ENCODE data around the gene ZDHHC12. TPM values are rescaled to one million over a fixed set of nuclear protein-coding genes. Genes with fewer than 3 reads are reported as not detected.

ZDHHC12 gene
- total and polyA plus RNA-seq, 2 of the 13 experiments (the other 11 are each of a cell fraction or from before 2014, with no cell fraction given), result 25.4 to 28.0 TPM

- no peak; the same call in 1 of the 2 replicates for TF ChIP-seq ZGPAT (CRISPR knock-in tag; IDR thresholded peaks at IDR 0.05)
- peak; percentile 76; the same call in 1 of the 2 replicates for TF ChIP-seq SAP130 (CRISPR knock-in tag; IDR thresholded peaks at IDR 0.05; ENCODE audit: low read depth)
- no peak for TF ChIP-seq ZMYM4 (CRISPR knock-in tag; IDR thresholded peaks at IDR 0.05)
- TF ChIP-seq ZSCAN31 (CRISPR knock-in tag; IDR thresholded peaks at IDR 0.05; ENCODE audit: low read depth), result peak; percentile 20
- TF ChIP-seq, protein P1, sequence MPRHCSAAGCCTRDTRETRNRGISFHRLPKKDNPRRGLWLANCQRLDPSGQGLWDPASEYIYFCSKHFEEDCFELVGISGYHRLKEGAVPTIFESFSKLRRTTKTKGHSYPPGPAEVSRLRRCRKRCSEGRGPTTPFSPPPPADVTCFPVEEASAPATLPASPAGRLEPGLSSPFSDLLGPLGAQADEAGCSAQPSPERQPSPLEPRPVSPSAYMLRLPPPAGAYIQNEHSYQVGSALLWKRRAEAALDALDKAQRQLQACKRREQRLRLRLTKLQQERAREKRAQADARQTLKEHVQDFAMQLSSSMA (CRISPR knock-in tag; IDR thresholded peaks at IDR 0.05), result no peak; the same call in 1 of the 2 replicates
- peak; percentile 54; the same call in 1 of the 2 replicates for TF ChIP-seq ZNF230 (CRISPR knock-in tag; IDR thresholded peaks at IDR 0.05)
- 0 out of 2 replicates have a peak, but pooled peaks have one; percentile 32 for TF ChIP-seq POGK (CRISPR knock-in tag; conservative IDR thresholded peaks at IDR 0.05)
- TF ChIP-seq MYC (CRISPR knock-in tag; IDR thresholded peaks at IDR 0.05; ENCODE audit: borderline replicate concordance), result peak; percentile 32; the same call in 1 of the 2 replicates
- TF ChIP-seq ZNF383 (CRISPR knock-in tag; IDR thresholded peaks at IDR 0.05; ENCODE audit: borderline replicate concordance), result 0 out of 2 replicates have a peak, but pooled peaks have one; percentile 43
- TF ChIP-seq ESRRA (CRISPR knock-in tag; IDR thresholded peaks at IDR 0.05; ENCODE audit: low read depth), result 0 out of 2 replicates have a peak, but pooled peaks have one; percentile 34
- no peak for TF ChIP-seq SOX5 (CRISPR knock-in tag; IDR thresholded peaks at IDR 0.05; ENCODE audit: borderline replicate concordance)
- no peak for TF ChIP-seq KAT7 (CRISPR knock-in tag; IDR thresholded peaks at IDR 0.05; ENCODE audit: borderline replicate concordance)
- no peak for TF ChIP-seq FOXA1 (IDR thresholded peaks at IDR 0.05)
- TF ChIP-seq FOXA1 (CRISPR knock-in tag; IDR thresholded peaks at IDR 0.05), result no peak
- peak; percentile 13; the same call in 1 of the 2 replicates for TF ChIP-seq PATZ1 (CRISPR knock-in tag; IDR thresholded peaks at IDR 0.05)
- no peak for TF ChIP-seq TCF12 (IDR thresholded peaks at IDR 0.05)
- no peak for TF ChIP-seq TCF12 (CRISPR knock-in tag; IDR thresholded peaks at IDR 0.05)
- TF ChIP-seq HNRNPL (IDR thresholded peaks at IDR 0.05; ENCODE audit: low read depth, low read length), result 0 out of 2 replicates have a peak, but pooled peaks have one; percentile 56
- 0 out of 2 replicates have a peak, but pooled peaks have one; percentile 6 for TF ChIP-seq RARA (CRISPR knock-in tag; IDR thresholded peaks at IDR 0.05)
- TF ChIP-seq GLI4 (CRISPR knock-in tag; IDR thresholded peaks at IDR 0.05; ENCODE audit: borderline replicate concordance), result peak; percentile 4; the same call in 1 of the 2 replicates
- TF ChIP-seq ZBTB26 (CRISPR knock-in tag; IDR thresholded peaks at IDR 0.05; ENCODE audit: borderline replicate concordance), result 0 out of 2 replicates have a peak, but pooled peaks have one; percentile 4
- TF ChIP-seq NR3C1 (CRISPR knock-in tag; IDR thresholded peaks at IDR 0.05), result no peak
Observed at GRCh38 chr9:128684325-128685199, 39.4 kb downstream of the ZDHHC12 start (continued).

All from HepG2 (cell line).